Hepatocyte (in vitro differentiated cells): ENCODE measurements around the gene CHST8. TPM values are rescaled to one million over a fixed set of nuclear protein-coding genes. Genes with fewer than 3 reads are reported as not detected.

Source experiments
- DNase-seq: peaks from one replicate; pipeline ENCODE4 v3.0.0-alpha.2; 2016; ENCODE audit warnings: low spot score
- H2AFZ ChIP-seq: fragments of 200-600 bp; sonication (generic); 2 replicates; pipeline ENCODE4 v1.6.0; 2016; ENCODE audit warnings: antibody characterized with exemption, mild to moderate bottlenecking
- H3K27ac ChIP-seq: fragments of 200-600 bp; sonication (generic); 2 replicates; pipeline ENCODE4 v1.5.1; 2016; ENCODE audit warnings: mild to moderate bottlenecking
- H3K27me3 ChIP-seq: fragments of 200-600 bp; sonication (generic); 2 replicates; pipeline ENCODE4 v1.6.1; 2016
- H3K36me3 ChIP-seq: fragments of 200-600 bp; sonication (generic); replicated peaks from 2 replicates; pipeline ENCODE4 v1.5.1; 2016; ENCODE audit warnings: low read depth; ENCODE audit not compliant: insufficient read depth
- H3K4me1 ChIP-seq: fragments of 200-600 bp; sonication (generic); 2 replicates; pipeline ENCODE4 v1.5.1; 2016; ENCODE audit warnings: mild to moderate bottlenecking, moderate library complexity; ENCODE audit not compliant: insufficient read depth
- H3K4me2 ChIP-seq: fragments of 200-600 bp; sonication (generic); 2 replicates; pipeline ENCODE4 v1.6.0; 2016
- H3K4me3 ChIP-seq: fragments of 200-600 bp; sonication (generic); 2 replicates; pipeline ENCODE4 v1.5.1; 2016; ENCODE audit warnings: mild to moderate bottlenecking
- H3K79me2 ChIP-seq: fragments of 200-600 bp; sonication (generic); 2 replicates; pipeline ENCODE4 v1.6.0; 2017; ENCODE audit warnings: mild to moderate bottlenecking
- H3K9me2 ChIP-seq: fragments of 200-600 bp; sonication (generic); replicated peaks from 2 replicates; pipeline ENCODE4 v1.6.0; 2017; ENCODE audit warnings: mild to moderate bottlenecking; ENCODE audit not compliant: insufficient read depth
- H3K9me3 ChIP-seq: fragments of 200-600 bp; sonication (generic); 2 replicates; pipeline ENCODE4 v1.5.1; 2016; ENCODE audit warnings: low read depth, mild to moderate bottlenecking
- H4K20me1 ChIP-seq: fragments of 200-600 bp; sonication (generic); 2 replicates; pipeline ENCODE4 v1.6.0; 2016; ENCODE audit warnings: mild to moderate bottlenecking; ENCODE audit not compliant: insufficient read depth, poor library complexity, severe bottlenecking
- EZH2 ChIP-seq: fragments of 200-600 bp; sonication (generic); IDR thresholded peaks from 2 replicates; pipeline ENCODE4 v1.6.1; 2016; ENCODE audit warnings: antibody characterized with exemption, mild to moderate bottlenecking, borderline replicate concordance
- EZH2phosphoT487 ChIP-seq: fragments of 200-600 bp; sonication (generic); IDR thresholded peaks from one replicate; pipeline ENCODE4 v1.6.1; 2018; ENCODE audit warnings: antibody characterized with exemption, mild to moderate bottlenecking, low read depth, moderate library complexity; ENCODE audit not compliant: unreplicated experiment, severe bottlenecking
- WGBS: methylation state at CpG from one replicate; pipeline ENCODE4 v1.1.6; 2016; ENCODE audit warnings: low lambda C conversion rate; ENCODE audit errors: missing lambda C conversion rate; 5-methylcytosine and 5-hydroxymethylcytosine counted together
- polyA plus RNA-seq: library from polyadenylated mRNA; unstranded; fragments of >200 nt; fragmentation: Nextera tagmentation; extraction: Ambion mirVana; gene quantifications from 2 replicates; pipeline ENCODE4 v1.2.1, GENCODE V29; 2016
- total RNA-seq: library from RNA; depleted of rRNA; stranded (reverse); fragments of >200 nt; gene quantifications from 2 replicates; pipeline ENCODE4 v1.2.3, GENCODE V29; 2014
- TF ChIP-seq, protein P1 (sequence below): fragments of 200-600 bp; sonication (generic); IDR thresholded peaks from 2 replicates; pipeline ENCODE4 v1.5.1; 2016; ENCODE audit warnings: antibody characterized with exemption, mild to moderate bottlenecking; ENCODE audit not compliant: poor library complexity

CHST8 gene
- total and polyA plus RNA-seq, 2 experiments from 2014 or later, result 0.07 to 0.89 TPM

DNA sequence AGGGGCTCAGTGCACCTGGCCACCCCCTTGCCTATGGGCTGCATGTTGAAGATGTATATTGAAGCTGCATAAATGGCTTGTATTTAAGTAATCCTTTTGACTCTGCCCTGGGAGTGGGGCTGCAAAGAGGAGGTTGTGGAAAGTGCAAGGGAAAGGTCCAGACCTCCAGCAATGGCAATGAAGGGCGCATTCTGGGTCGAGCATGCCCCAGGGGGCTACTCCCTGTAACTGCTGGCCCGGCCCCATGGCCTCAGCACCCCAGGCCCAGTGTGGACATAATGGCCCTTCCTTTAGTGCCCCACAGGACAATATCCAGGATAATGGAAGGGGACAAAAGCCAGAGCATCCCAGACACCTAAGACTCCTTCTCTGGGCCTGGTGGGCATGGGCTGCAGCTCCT, 43.1 kb upstream of the CHST8 start:
- no peaks in the 10 kb centered on the region for H3K79me2 ChIP-seq
- H3K27ac ChIP-seq, result no peak overlapping the region
- WGBS, result 85% methylated on average over 3 of the region's 3 CpGs
- no peak overlapping the region for H3K4me2 ChIP-seq
- H3K4me1 ChIP-seq, result no peaks in the 10 kb centered on the region
- no peak overlapping the region for H3K4me3 ChIP-seq
- H3K36me3 ChIP-seq, result no peaks in the 10 kb centered on the region
- no peaks in the 10 kb centered on the region for H3K9me3 ChIP-seq
- DNase-seq, result no peak
- H4K20me1 ChIP-seq, result no peaks in the 10 kb centered on the region
- H3K9me2 ChIP-seq, result no peaks in the 10 kb centered on the region
- H3K27me3 ChIP-seq, result no peaks in the 10 kb centered on the region
- TF ChIP-seq EZH2 (no peak), EZH2phosphoT487 (no peak)
- TF ChIP-seq, protein P1, sequence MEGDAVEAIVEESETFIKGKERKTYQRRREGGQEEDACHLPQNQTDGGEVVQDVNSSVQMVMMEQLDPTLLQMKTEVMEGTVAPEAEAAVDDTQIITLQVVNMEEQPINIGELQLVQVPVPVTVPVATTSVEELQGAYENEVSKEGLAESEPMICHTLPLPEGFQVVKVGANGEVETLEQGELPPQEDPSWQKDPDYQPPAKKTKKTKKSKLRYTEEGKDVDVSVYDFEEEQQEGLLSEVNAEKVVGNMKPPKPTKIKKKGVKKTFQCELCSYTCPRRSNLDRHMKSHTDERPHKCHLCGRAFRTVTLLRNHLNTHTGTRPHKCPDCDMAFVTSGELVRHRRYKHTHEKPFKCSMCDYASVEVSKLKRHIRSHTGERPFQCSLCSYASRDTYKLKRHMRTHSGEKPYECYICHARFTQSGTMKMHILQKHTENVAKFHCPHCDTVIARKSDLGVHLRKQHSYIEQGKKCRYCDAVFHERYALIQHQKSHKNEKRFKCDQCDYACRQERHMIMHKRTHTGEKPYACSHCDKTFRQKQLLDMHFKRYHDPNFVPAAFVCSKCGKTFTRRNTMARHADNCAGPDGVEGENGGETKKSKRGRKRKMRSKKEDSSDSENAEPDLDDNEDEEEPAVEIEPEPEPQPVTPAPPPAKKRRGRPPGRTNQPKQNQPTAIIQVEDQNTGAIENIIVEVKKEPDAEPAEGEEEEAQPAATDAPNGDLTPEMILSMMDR, result no peak
- no peak overlapping the region for H2AFZ ChIP-seq

DNA sequence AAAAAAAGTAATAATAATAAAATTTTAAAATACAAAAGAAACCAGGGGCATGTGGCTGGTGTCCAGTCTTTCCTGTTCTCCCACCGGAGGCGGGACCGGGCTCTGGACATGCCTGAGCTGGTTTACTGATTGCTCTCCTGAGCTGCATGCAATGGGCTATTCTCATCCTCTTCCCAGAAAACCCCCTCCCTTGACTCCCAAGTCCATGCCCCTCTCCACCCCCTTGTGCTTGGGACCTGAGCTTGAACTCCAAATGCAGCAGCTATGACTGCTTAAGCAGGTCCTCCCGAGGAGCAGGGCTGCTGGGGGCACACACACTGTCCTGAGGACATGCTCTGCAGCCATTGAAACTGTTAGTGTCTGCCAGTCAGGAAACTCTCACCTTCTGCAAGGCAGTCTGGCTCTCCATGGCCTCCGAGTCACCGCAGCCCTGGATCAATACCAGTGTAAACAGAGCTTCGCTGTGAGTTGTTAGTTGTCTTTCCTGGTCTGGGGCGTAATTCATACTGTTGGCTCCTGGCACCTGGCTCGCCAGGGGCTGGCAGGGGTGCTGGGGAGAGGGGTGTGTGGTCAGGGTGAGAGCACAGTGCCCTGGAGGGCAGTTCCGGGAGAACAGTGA, 41.6 kb upstream of the CHST8 start:
- no peaks in the 10 kb centered on the region for H3K9me2 ChIP-seq
- H3K4me1 ChIP-seq, result no peaks in the 10 kb centered on the region
- no peak overlapping the region for H3K4me3 ChIP-seq
- no peaks in the 10 kb centered on the region for H3K79me2 ChIP-seq
- H3K9me3 ChIP-seq, result no peaks in the 10 kb centered on the region
- no peak overlapping the region for H2AFZ ChIP-seq
- H3K4me2 ChIP-seq, result no peak overlapping the region
- WGBS, result 64% methylated on average over 9 of the region's 10 CpGs
- no peaks in the 10 kb centered on the region for H3K27me3 ChIP-seq
- TF ChIP-seq, protein P1, result no peak
- TF ChIP-seq EZH2phosphoT487, result no peak
- no peak for TF ChIP-seq EZH2
- no peaks in the 10 kb centered on the region for H3K36me3 ChIP-seq
- H4K20me1 ChIP-seq, result no peaks in the 10 kb centered on the region
- H3K27ac ChIP-seq, result no peak overlapping the region
- DNase-seq, result peak; percentile 18

DNA sequence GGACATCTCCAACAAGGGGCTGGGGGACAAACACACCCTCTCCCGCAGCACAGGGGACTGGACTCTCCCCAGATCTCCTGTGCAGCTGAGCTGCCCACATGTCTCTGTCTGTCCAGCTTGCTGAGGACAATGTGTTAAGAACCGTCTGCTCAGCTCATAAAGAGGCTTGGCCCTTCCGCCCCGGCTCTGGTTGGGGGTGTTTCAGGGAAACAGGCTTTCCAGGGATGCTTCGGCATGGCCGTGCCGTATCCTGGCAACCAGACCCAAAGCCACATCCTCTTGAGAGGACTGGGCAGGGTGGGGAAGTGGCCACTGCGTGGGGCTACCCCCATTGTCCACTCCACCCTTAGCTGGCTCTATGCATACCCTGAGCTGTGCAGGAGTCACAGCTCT, 41.1 kb upstream of the CHST8 start:
- H4K20me1 ChIP-seq, result no peaks in the 10 kb centered on the region
- H3K4me2 ChIP-seq, result no peak overlapping the region
- H3K36me3 ChIP-seq, result no peaks in the 10 kb centered on the region
- TF ChIP-seq EZH2phosphoT487, result no peak
- TF ChIP-seq, protein P1, result no peak
- no peak for TF ChIP-seq EZH2
- H3K27me3 ChIP-seq, result no peaks in the 10 kb centered on the region
- DNase-seq, result no peak
- H3K79me2 ChIP-seq, result no peaks in the 10 kb centered on the region
- no peaks in the 10 kb centered on the region for H3K9me2 ChIP-seq
- no peak overlapping the region for H3K4me3 ChIP-seq
- no peaks in the 10 kb centered on the region for H3K9me3 ChIP-seq
- H3K4me1 ChIP-seq, result no peaks in the 10 kb centered on the region
- 81% methylated on average over 7 of the region's 8 CpGs for WGBS
- H3K27ac ChIP-seq, result no peak overlapping the region
- no peak overlapping the region for H2AFZ ChIP-seq

DNA sequence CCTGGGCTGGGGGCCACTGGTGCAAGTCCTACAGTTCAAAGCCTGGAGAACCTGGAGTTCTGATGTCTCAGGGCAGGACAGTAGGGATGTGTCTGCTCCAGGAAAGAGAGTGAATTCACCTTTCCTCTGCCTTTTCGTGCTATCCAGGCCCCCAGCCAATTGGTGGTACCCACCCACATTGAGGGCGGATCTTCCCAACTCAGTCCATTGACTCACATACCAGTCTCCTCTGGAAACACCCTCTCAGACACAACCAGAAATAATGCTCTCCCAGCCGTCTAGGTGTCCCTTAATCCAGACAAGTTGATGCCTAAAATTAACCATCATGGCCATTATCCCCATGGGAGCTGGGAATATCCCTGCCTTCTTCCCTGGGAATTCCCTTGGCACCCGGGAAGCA, 38.8 kb upstream of the CHST8 start:
- Histone ChIP-seq H4K20me1 (no peaks in the 10 kb centered on the region), H2AFZ (no peak overlapping the region), H3K9me2 (no peaks in the 10 kb centered on the region), H3K4me1 (no peaks in the 10 kb centered on the region), H3K79me2 (no peaks in the 10 kb centered on the region), H3K36me3 (no peaks in the 10 kb centered on the region), H3K4me2 (no peak overlapping the region), H3K4me3 (no peak overlapping the region), H3K27ac (no peak overlapping the region), H3K9me3 (no peaks in the 10 kb centered on the region), H3K27me3 (no peaks in the 10 kb centered on the region)
- no peak for DNase-seq
- WGBS, result 74% methylated on average over 4 of the region's 4 CpGs
- TF ChIP-seq, protein P1, result no peak
- no peak for TF ChIP-seq EZH2phosphoT487
- no peak for TF ChIP-seq EZH2
